Measurements from ENCODE around the gene CX3CR1.

The CX3CR1 gene

GRCh38 chr3:39222462-39222861 is 57.4 kb downstream of the CX3CR1 start:
- no peak overlapping the region for H3K27ac ChIP-seq (replicated peaks)
- H3K27me3 ChIP-seq (ENCODE audit: insufficient read depth, poor library complexity, severe bottlenecking): no peaks in the 10 kb centered on the region
- DNase-seq (ENCODE audit: low read depth in 1 of 2, low spot score in 1 of 2): no peak
- TF ChIP-seq SPI1 (IDR thresholded peaks at IDR 0.05; ENCODE audit: borderline replicate concordance, low read depth) (no peak), REST (IDR thresholded peaks at IDR 0.05; ENCODE audit: insufficient replicate concordance, low read depth) (no peak), POLR2AphosphoS5 (IDR thresholded peaks at IDR 0.05; ENCODE audit: low read depth) (no peak), GABPA (IDR thresholded peaks at IDR 0.05; ENCODE audit: low read depth) (no peak), CTCF (IDR thresholded peaks at IDR 0.05; ENCODE audit: insufficient read depth, low read length) (no peak)
- H3K4me3 ChIP-seq (replicated peaks; ENCODE audit: insufficient read depth, low read length): no peak overlapping the region

- H3K27me3 ChIP-seq (ENCODE audit: insufficient read depth, poor library complexity, severe bottlenecking): no peaks in the 10 kb centered on the region
- no peak for DNase-seq (ENCODE audit: low read depth in 1 of 2, low spot score in 1 of 2)
- no peak overlapping the region for H3K4me3 ChIP-seq (replicated peaks; ENCODE audit: insufficient read depth, low read length)
- TF ChIP-seq SPI1 (IDR thresholded peaks at IDR 0.05; ENCODE audit: borderline replicate concordance, low read depth) (no peak), POLR2AphosphoS5 (IDR thresholded peaks at IDR 0.05; ENCODE audit: low read depth) (no peak), REST (IDR thresholded peaks at IDR 0.05; ENCODE audit: insufficient replicate concordance, low read depth) (no peak), GABPA (IDR thresholded peaks at IDR 0.05; ENCODE audit: low read depth) (no peak), CTCF (IDR thresholded peaks at IDR 0.05; ENCODE audit: insufficient read depth, low read length) (no peak)
- no peak overlapping the region for H3K27ac ChIP-seq (replicated peaks)
Measured at GRCh38 chr3:39221141-39221530, 58.7 kb downstream of the CX3CR1 start.

GRCh38 chr3:39220407-39221140 is 59.3 kb downstream of the CX3CR1 start:
- Histone ChIP-seq H3K27ac (replicated peaks) (no peak overlapping the region), H3K4me3 (replicated peaks; ENCODE audit: insufficient read depth, low read length) (no peak overlapping the region)
- DNase-seq (ENCODE audit: low read depth in 1 of 2, low spot score in 1 of 2): no peak

More at GRCh38 chr3:39220407-39221140, 59.3 kb downstream of the CX3CR1 start:
- no peaks in the 10 kb centered on the region for H3K27me3 ChIP-seq (ENCODE audit: insufficient read depth, poor library complexity, severe bottlenecking)
- TF ChIP-seq CTCF (IDR thresholded peaks at IDR 0.05; ENCODE audit: insufficient read depth, low read length) (no peak), POLR2AphosphoS5 (IDR thresholded peaks at IDR 0.05; ENCODE audit: low read depth) (no peak), REST (IDR thresholded peaks at IDR 0.05; ENCODE audit: insufficient replicate concordance, low read depth) (no peak), GABPA (IDR thresholded peaks at IDR 0.05; ENCODE audit: low read depth) (no peak), SPI1 (IDR thresholded peaks at IDR 0.05; ENCODE audit: borderline replicate concordance, low read depth) (no peak)
